HFF-Myc (cell line): ENCODE data around the gene ECEL1.

Source experiments
- DNase-seq: peaks from one replicate; pipeline ENCODE4 v3.0.0-alpha.2; 2011; ENCODE audit warnings: low read depth; ENCODE audit errors: extremely low read depth
- H3K4me3 ChIP-seq: replicated peaks from 2 replicates; pipeline ENCODE4 v1.5.1; 2011; ENCODE audit warnings: low read depth, mild to moderate bottlenecking, control low read depth, low read length
- TF ChIP-seq, protein P1 (sequence below): IDR thresholded peaks from 2 replicates; pipeline ENCODE4 v1.5.1; 2012; ENCODE audit warnings: mild to moderate bottlenecking, low read depth, low read length, control low read depth; ENCODE audit errors: missing control alignments

Gene ECEL1

DNA sequence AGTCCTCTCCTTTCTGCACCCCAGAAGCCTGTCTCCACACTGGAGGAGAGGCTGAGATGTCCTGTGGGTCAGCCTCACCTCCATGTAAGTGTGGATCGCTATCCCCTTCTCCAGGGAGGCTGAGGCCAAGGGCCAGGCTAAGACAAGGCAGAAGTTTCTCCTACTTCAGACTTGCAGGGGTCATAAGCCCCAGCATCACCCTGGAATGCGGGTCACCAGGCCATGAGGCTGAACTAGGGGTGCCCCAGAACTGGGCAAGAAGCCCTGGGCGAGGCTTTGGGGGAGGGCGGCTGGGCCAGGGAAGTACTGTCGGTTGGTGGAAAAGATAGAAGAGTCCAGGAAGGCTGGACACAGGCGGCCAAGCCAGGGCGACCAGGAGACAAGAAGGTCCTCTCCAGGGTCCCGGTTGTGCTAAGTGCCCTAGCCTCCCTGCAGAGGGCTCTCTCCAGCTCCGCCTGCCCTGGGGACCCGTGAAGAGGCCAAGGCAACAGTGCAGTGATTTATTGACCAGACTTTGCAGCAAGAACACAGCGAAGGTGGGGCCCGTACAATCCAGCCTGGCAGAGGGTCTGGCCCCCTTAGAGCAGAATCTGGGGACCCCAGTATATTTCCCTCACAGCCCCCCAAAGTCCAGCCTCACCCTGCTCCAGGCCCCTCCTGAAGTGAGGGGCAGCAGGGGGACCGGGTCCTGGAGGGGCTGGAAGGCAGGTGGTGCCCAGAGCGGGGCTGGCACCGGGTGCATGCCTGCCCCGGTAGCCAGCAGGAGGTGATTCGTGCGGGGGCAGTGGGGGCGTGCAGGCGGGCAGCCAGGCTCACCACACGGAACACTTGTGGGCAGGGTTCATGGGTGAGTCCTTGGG, 8.1 kb downstream of the ECEL1 start:
- H3K4me3 ChIP-seq: no peak overlapping the region
- no peak for DNase-seq
- TF ChIP-seq, protein P1, sequence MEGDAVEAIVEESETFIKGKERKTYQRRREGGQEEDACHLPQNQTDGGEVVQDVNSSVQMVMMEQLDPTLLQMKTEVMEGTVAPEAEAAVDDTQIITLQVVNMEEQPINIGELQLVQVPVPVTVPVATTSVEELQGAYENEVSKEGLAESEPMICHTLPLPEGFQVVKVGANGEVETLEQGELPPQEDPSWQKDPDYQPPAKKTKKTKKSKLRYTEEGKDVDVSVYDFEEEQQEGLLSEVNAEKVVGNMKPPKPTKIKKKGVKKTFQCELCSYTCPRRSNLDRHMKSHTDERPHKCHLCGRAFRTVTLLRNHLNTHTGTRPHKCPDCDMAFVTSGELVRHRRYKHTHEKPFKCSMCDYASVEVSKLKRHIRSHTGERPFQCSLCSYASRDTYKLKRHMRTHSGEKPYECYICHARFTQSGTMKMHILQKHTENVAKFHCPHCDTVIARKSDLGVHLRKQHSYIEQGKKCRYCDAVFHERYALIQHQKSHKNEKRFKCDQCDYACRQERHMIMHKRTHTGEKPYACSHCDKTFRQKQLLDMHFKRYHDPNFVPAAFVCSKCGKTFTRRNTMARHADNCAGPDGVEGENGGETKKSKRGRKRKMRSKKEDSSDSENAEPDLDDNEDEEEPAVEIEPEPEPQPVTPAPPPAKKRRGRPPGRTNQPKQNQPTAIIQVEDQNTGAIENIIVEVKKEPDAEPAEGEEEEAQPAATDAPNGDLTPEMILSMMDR: no peak

GRCh38 chr2:232478571-232479340, 8.9 kb downstream of the ECEL1 start:
- TF ChIP-seq, protein P1: no peak
- DNase-seq: no peak
- no peak overlapping the region for H3K4me3 ChIP-seq

GRCh38 chr2:232477751-232478510, 9.7 kb downstream of the ECEL1 start:
- TF ChIP-seq, protein P1: no peak
- H3K4me3 ChIP-seq: no peak overlapping the region
- no peak for DNase-seq

- TF ChIP-seq, protein P1: no peak
- no peak overlapping the region for H3K4me3 ChIP-seq
- DNase-seq: no peak
These were observed 10.8 kb downstream of the ECEL1 start for GRCh38 chr2:232476791-232477190.

DNA sequence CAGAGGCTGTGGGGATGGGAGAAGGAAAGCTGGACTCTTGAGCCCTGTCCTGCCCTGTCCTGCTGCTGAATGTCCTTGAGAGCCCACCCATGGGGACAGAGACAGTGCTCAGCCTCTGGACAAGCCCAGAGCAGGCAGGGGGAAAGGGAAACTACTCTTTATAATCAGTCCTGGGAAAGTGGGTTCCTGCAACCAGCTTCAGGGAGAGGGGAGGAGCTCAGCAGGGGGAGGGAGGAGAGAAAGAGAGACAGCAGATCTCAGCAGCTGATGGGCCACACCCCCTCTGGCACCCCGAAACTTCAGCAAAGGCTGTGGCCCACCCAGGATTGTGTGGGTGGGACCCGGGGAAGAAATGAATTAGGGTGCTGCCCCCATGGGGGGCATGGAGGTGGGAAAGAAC, 11.6 kb downstream of the ECEL1 start:
- TF ChIP-seq, protein P1: no peak
- no peak overlapping the region for H3K4me3 ChIP-seq
- DNase-seq: no peak

DNA sequence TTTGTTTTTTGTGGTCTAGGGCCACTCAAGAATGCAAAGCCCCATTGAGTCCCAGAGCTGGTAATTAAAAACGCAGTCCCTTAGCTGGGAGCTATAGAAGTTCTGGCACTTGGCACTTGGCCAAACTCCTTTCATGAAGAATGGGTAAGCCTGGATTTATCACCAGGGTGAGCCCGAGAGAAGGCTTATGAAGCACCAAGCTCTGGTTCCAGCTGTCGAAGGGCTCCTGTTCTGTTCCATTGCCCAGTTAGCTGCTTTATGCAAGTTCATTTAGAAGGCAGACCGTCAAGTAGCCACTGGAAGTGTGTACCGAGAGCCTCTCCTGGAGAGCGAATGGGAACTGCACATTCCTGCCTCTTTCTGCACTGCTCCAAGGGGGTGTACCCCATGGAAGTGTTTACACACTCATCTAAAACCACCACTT, 14.2 kb downstream of the ECEL1 start:
- TF ChIP-seq, protein P1: no peak
- no peak overlapping the region for H3K4me3 ChIP-seq
- DNase-seq: no peak
